Skeletal muscle satellite cell (primary cell): Measurements from ENCODE around the gene TNS2.
"Not testable (repeated sequence)": the region's sequence is repeated elsewhere in the genome, so short reads cannot be mapped to it uniquely, and the experiment has no call there.

ENCODE experiments used
- H3K27me3 ChIP-seq: 2 replicates; pipeline ENCODE4 v1.7.0; 2013; ENCODE audit warnings: low read length; ENCODE audit not compliant: control insufficient read depth, insufficient read depth
- H3K36me3 ChIP-seq: 2 replicates; pipeline ENCODE4 v1.7.0; 2013; ENCODE audit warnings: mild to moderate bottlenecking, control low read depth, low read length; ENCODE audit not compliant: insufficient read depth
- H3K4me1 ChIP-seq: 2 replicates; pipeline ENCODE4 v1.7.0; 2013; ENCODE audit warnings: low read length; ENCODE audit not compliant: control insufficient read depth, insufficient read depth
- H3K4me2 ChIP-seq: 2 replicates; pipeline ENCODE4 v1.7.0; 2013; ENCODE audit warnings: mild to moderate bottlenecking, low read length
- H3K4me3 ChIP-seq: 2 replicates; pipeline ENCODE4 v1.7.0; 2013; ENCODE audit warnings: low read length
- H3K9ac ChIP-seq: 2 replicates; pipeline ENCODE4 v1.7.0; 2013; ENCODE audit warnings: mild to moderate bottlenecking, low read depth, low read length, moderate library complexity
- H3K9me3 ChIP-seq: replicated peaks from 2 replicates; pipeline ENCODE4 v1.7.0; 2013; ENCODE audit warnings: mild to moderate bottlenecking, control low read depth, low read length

Gene TNS2

DNA sequence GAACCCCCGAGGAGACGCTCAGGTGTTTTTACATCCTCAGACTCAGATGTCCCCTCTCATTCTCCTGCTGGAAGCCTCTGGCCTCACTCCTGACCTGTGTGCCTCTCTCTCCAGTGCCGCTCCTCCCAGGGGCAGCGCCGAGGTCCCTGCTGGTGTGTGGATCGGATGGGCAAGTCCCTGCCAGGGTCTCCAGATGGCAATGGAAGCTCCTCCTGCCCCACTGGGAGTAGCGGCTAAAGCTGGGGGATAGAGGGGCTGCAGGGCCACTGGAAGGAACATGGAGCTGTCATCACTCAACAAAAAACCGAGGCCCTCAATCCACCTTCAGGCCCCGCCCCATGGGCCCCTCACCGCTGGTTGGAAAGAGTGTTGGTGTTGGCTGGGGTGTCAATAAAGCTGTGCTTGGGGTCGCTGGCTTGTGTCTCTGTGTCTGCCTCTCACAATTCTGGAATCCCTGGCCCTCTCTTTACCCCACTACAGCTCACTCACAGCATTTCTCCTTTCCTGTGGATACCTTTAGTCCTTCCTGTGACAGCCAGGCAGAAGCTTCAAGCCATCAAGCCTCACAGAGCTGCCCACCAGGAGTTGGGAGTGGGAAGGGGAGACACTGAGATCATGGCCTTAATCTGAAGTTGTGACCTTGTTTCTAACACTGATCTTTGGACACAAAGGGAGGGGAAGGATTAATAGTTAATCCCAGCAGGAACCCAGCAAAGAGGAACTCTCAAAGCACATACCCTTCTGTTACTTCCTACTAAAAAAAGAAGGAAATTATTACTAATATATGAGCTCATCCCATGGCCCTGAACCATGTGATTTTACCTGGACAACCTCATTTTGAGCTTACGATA, 52.3 kb downstream of the TNS2 start:
- Histone ChIP-seq H3K4me1 (peaks cover 23% of the 10 kb centered on the region), H3K9ac (no peak overlapping the region), H3K4me3 (no peak overlapping the region), H3K9me3 (no peaks in the 10 kb centered on the region), H3K4me2 (no peak overlapping the region), H3K36me3 (peaks cover 17% of the 10 kb centered on the region), H3K27me3 (no peaks in the 10 kb centered on the region)

DNA sequence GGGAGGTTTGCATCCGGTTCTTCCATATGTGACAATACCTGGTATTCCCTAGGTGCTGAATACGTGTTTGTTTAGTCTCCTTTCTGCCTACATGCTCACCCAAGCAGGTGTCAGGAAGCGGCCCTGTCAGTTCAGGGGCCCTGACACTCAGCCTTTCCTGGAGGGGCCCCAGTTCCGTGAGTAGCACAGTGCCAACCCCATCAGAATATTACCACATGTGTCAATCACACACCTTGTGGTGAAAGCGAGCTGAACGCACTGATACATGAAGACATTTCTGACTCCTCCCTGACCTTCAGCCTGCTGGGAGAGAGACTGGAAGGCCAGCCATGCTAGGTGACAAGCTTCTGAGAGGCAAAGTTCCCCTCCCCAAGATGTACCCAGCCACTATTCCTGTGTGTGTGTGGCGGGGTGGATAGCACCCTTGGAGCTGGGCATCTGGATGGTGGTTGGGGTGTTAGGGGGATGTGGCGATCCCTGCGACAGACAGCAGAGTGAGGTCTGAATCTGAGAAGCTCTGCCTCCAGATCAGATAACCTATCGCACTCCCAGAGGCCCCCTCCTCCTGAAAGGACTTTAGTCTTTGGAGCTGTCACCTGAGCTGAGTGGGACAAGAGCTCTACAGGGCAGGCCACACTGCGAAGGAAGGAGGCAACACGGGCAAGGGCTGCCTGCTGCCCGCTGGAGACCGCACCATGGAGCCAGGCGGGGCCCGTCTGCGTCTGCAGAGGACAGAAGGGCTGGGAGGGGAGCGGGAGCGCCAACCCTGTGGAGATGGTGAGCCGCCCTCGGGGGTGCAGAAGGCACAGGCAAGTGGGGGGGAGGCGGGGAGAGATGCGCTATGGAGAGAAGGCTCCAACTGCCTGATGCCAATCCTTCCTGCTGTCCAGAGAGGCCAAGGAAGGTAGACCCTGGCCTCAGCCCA, 53.3 kb downstream of the TNS2 start, which contains the start of gene SOAT2:
SOAT2 (plus strand) TSS at position 604 of the 925 bp plus-strand sequence; CDS start at position 696, 92 bp downstream.
- Histone ChIP-seq H3K4me2 (no peak within 1 kb of the TSS), H3K27me3 (no peaks in the 10 kb centered on the region), H3K36me3 (peaks cover 17% of the 10 kb centered on the region), H3K4me3 (no peak within 1 kb of the TSS), H3K9ac (no peak within 1 kb of the TSS), H3K4me1 (peaks cover 15% of the 10 kb centered on the region), H3K9me3 (no peaks in the 10 kb centered on the region)

DNA sequence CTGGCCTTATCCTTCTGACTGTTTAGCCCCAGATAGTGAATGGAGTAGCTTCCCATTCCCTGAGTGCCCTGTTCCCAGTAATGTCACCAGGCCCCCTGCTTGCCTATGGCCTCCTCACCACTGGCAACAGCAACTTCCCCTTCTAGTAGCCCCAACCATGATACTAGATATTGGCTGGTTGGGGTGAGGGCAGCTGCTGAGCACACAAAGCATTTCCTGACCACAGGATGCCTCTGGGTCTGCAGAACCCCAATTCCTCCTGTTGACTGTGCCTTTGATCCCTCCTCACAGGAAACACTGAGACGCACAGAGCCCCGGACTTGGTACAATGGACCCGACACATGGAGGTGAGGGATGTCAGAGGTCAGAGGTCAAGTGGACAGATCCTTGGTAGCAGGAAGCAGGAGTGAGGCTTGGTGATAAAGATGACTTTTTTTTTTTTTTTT, 54.0 kb downstream of the TNS2 start:
- no peak overlapping the region for H3K4me3 ChIP-seq
- H3K9me3 ChIP-seq = no peaks in the 10 kb centered on the region
- H3K27me3 ChIP-seq = no peaks in the 10 kb centered on the region
- H3K36me3 ChIP-seq = peaks cover 17% of the 10 kb centered on the region
- H3K9ac ChIP-seq = no peak overlapping the region
- no peak overlapping the region for H3K4me2 ChIP-seq
- peaks cover 9% of the 10 kb centered on the region for H3K4me1 ChIP-seq

DNA sequence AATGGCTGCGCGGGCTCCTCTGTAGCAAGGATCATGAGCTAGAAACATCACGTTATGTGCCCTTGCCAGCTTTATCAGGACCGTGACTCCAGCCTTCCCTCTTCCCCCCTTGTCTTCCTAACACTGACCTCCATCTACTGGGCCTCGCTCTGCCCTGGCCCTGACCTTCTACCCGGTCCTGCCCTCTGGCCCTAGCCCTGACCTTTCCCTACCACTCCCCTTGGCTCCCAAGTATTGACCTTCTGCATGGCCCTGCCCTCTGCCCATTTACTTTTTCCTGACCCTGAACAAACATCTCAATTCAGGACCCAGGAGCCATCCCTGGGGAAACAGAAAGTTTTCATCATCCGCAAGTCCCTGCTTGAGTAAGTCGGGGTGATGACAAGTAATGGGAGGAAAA, 55.4 kb downstream of the TNS2 start:
- H3K9ac ChIP-seq = no peak overlapping the region
- no peaks in the 10 kb centered on the region for H3K27me3 ChIP-seq
- H3K9me3 ChIP-seq = no peaks in the 10 kb centered on the region
- no peak overlapping the region for H3K4me2 ChIP-seq
- H3K36me3 ChIP-seq = peaks cover 17% of the 10 kb centered on the region
- H3K4me1 ChIP-seq = peaks cover 5% of the 10 kb centered on the region
- H3K4me3 ChIP-seq = no peak overlapping the region

DNA sequence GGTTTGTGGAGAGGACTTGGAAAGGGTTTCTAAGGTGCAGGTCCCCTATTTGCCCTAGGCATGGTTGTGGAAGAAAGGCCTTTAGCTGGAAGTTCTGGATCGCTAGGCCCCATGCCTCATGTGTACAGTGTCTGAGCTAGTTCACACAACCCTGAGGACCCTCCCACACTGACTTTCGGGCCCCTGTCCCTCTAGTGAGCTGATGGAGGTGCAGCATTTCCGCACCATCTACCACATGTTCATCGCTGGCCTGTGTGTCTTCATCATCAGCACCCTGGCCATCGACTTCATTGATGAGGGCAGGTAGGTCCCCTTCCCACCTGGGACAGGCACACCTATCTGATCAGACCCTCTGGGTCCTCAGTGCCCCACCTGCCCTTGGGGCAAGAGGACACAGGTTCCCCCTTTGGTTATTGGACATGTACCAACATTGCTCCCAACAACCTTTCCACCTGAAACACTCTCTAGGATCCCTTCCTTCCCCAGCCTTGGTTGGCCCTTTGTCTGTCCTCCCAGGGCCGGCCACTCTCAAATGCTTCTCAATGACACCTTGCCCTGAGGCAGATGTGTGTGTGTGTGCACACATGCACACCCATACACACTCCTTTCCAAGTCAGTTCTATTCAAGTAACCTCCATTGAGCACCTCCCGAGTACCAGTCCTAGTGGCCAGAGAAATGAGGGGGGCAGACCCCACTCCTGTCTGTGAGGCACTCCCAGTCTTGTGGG, 56.0 kb downstream of the TNS2 start:
- Histone ChIP-seq H3K4me2 (no peak overlapping the region), H3K36me3 (peaks cover 12% of the 10 kb centered on the region), H3K9ac (no peak overlapping the region), H3K4me1 (no peaks in the 10 kb centered on the region), H3K27me3 (no peaks in the 10 kb centered on the region), H3K4me3 (no peak overlapping the region), H3K9me3 (no peaks in the 10 kb centered on the region)

DNA sequence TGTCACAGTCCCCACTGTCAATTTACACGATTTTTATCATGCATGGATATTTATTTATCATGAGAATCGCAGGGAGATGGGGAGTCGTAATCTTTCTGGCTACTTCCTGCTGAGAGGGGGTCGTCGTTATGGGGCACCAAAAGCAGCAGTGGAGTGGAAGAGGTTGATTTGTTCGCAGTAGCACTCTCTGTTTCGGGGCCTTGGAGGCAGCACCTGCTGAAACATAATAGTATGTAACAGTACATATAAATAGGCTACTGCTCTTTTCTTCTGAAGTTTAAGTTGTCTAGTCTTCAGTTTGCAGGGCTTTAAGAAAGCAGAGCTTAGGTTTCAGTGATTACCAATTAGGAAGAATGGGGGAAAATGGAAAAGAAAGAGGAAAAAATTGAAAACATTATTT, 57.3 kb downstream of the TNS2 start:
- Histone ChIP-seq H3K9me3 (no peaks in the 10 kb centered on the region), H3K27me3 (no peaks in the 10 kb centered on the region), H3K4me1 (no peaks in the 10 kb centered on the region), H3K36me3 (peaks cover 3% of the 10 kb centered on the region), H3K4me3 (no peak overlapping the region), H3K4me2 (no peak overlapping the region), H3K9ac (no peak overlapping the region)

DNA sequence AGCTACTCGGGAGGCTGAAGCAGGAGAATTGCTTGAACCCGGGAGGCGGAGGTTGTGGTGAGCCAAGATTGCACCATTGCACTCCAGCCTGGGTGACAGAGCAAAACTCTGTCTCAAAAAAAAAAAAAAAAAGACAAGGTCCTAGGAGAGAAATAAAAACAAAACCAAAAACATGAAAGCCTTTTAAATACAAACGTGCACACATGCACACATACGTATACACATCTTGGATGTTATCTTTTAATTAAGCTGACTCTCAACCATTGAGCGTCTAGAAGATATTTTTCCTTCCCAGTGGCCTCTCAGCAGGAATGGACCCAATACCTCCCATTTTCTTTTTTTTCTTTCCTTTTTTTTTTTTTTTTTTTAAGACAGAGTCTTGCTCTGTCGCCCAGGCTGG, 62.6 kb downstream of the TNS2 start:
- not testable (repeated sequence) for H3K4me3 ChIP-seq, H3K36me3 ChIP-seq, H3K9me3 ChIP-seq, H3K4me1 ChIP-seq, H3K4me2 ChIP-seq, H3K9ac ChIP-seq, H3K27me3 ChIP-seq

DNA sequence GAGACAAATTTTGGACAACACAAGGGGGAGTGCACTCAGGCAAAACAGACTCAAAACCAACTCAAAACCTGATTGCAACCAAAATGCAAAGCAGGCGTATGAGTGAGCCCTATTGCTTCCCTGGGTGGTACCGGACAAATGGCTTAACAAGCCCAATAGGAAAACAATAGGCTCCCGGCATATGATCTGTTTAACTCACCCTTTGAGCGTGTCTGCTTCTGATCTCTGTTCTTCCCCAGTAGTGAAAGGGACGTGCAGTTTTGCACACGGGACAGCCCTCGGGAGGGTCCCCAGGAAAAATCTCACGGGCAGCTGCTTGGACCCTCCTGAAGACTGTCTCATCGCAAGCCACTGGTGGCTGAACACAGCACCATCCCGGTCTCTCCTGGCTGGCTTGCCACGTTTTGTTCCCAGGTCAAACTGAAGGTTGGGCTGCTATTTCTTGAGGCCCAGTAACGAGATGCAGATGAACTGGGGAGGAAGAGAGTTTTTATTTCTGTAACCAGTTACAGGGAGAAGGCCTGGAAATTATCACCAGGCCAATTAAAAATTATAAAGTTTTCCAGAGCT, 63.4 kb downstream of the TNS2 start:
- Histone ChIP-seq H3K9ac (no peak overlapping the region), H3K4me2 (no peak overlapping the region), H3K4me3 (no peak overlapping the region), H3K4me1 (no peaks in the 10 kb centered on the region), H3K9me3 (no peaks in the 10 kb centered on the region), H3K27me3 (no peaks in the 10 kb centered on the region), H3K36me3 (no peaks in the 10 kb centered on the region)

DNA sequence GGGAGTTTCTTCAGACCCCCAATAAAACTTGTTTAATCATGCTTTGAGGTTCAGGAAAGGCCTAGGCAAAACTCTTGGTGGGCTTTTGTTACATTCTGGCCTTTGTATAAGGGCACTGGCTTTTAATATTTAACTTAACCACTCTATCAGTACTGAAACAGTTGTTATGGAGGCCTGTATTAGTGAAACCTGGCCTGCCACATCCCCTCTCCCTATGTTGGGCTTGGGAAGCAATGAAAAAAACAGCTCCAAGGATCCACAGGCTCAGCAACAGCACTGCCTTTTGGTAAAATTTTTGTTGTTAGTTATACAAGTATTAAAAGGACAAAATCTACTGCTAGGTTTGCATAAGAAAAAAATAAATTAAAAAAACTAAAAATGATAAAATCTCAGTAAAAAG, 64.1 kb downstream of the TNS2 start:
- Histone ChIP-seq H3K4me1 (no peaks in the 10 kb centered on the region), H3K36me3 (no peaks in the 10 kb centered on the region), H3K4me2 (no peak overlapping the region), H3K9ac (no peak overlapping the region), H3K27me3 (no peaks in the 10 kb centered on the region), H3K9me3 (no peaks in the 10 kb centered on the region), H3K4me3 (no peak overlapping the region)
